ENCODE data around the gene PGF.

Gene PGF

DNA sequence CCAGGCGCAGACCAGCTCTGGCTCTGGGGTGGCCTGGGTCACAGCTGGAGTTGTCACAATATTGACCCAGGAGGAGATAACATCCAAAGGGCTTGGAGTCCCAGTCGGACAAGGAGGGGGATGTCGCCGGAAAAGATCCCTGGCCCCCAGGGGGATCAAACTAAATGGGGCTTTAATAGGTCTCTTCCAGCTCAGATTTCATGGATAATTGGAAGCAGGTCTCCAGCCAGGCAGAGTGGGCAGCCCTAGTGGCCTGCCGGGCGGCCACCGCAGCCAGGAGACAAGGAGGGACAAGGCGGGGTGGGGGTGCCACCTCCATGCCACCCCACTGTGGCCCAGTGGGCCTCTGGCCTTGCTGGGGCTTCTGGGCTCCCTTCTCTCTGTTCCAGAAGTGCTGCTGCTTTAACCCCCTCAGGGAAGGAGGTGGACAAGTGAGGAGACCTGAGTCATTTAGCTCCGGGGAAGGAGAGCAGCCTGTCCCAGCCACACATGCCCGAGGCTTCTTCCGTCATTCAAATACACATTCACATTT is 23.1 kb upstream of the PGF start:
- DNase-seq: no peak

DNA sequence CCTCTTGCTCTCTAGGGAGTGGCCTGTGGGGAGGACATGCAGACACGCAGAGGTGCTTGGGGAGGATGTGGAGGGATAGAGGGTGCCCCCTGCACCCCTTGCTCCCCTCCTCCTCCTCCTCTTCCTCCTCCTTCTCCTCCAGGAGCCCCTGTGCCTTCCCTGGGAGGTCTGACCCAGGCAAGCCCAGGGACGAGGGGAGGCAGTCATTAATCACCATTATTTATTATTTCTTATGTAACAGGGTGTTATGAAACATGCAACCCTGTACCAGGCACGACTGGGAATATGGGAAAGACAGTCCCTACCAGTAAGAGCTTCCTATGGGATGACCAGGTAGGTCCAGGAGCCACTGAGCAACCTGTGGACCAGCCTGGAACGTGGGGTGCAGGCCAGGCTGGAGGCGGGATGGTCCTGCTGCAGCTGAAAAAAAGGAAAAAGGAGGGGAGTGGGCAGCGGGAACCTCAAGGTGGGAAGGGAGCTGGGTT is 22.5 kb upstream of the PGF start:
- no peak for DNase-seq

DNA sequence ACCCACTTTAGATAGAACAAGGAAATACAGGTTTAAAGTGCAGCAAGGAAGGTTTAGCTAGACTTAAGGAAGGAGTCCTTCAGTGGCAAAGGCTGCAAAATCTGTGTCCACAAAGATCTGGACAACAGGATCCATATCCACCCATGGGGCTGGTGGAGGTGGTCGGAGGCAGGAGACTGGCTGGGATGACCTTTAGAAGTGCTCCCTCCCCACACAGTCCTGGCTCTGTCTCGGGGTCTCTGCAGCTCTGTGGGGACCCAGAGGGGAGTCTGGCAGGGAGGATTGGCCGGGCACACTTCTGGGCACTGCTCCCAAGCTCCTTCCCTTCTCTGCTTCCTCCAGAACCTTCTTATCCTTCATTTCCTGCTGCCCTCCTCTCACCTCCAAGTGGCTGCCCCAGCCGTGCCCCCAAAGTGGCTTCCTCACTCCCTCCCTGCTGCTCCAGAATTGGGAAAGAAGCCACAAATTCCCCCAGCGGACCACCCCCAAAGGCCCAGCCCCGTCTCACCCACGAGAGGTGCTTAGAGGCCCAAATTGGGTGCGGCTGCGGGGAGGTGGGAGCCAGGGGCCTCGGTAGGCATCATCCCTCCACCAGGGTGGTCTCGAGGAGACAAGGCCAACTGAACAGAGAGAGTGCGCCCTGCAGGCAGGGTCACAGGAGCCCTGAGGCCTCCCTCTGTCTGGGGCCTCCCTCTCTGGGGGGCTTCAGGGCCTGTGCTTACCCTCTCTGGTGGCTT is 21.9 kb upstream of the PGF start:
- DNase-seq: no peak

DNA sequence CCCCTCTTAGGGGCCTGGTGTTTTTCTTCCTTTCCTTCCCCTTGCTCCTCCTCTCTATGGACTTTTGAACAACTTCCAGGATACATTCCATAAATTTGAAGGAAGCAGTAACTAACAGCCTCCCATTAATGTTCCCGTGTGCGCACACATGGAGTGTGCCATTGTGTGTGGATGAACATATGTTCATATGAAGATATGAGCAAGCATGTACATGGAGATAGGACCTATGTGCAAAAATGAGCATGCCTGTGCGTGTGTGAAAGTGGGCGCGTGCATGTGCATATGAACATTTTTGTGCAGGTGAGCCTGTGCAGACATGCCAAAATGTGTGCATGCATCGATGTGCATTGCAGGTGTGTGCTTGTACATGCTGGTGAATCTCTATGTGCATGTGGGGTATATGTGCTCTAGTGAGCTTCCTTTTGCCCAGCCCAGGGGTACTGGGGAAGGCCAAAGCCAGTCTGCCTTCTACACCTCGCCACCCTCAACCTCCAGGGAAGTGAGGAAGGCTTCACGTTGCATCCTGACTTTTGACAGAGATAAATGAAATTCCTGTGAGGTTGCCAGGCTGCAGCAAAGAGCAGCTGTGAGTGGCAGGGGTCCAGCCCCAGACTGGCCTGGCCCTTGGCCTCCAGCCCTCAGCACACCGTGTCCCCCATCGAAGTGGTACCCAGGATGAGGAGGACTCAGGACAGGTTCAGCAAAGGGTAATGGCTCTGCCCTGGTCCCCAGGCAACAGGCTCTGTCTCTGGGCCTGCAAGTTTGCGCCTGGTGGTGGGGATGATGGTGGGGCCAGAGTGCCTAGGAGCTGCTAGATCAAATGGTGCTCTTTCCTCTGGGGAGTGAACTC is 21.1 kb upstream of the PGF start:
- no peak for DNase-seq

DNA sequence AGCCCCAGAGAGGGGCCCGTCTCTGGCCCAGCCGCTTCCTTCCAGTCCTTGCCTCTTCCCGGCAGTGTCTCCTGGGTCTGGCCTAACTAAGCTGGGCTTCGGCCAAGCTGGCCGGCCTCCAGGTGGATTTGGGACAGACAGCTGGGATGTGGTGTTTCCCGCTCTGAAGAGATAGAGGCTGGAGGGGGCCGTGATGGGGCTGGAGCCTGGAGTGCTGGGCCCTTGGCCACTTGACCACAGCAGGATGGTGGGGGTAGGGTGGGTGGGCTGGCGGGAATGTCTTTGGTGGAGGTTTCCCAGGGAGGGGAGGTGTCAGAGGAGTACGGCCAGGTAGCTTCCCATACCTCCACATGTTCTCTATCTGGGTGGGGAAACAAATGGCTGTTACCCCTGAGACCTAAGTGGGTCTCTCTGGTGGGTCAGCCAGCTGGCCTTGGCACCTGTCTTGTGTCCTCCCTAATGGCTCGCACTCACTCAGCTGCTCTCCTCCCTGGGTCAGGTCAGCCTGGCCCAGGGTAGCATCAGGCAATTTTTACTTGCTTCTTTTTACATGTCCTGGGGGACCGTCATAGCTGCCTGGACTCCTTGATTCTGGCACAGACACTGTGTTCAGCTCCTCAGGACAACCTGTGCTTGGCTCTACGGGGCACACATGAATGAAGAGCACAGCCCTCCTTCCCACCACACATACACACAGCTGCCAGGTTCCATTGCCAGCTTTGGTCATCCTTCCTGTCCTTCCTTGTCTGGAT is 19.8 kb upstream of the PGF start:
- no peak for DNase-seq

DNA sequence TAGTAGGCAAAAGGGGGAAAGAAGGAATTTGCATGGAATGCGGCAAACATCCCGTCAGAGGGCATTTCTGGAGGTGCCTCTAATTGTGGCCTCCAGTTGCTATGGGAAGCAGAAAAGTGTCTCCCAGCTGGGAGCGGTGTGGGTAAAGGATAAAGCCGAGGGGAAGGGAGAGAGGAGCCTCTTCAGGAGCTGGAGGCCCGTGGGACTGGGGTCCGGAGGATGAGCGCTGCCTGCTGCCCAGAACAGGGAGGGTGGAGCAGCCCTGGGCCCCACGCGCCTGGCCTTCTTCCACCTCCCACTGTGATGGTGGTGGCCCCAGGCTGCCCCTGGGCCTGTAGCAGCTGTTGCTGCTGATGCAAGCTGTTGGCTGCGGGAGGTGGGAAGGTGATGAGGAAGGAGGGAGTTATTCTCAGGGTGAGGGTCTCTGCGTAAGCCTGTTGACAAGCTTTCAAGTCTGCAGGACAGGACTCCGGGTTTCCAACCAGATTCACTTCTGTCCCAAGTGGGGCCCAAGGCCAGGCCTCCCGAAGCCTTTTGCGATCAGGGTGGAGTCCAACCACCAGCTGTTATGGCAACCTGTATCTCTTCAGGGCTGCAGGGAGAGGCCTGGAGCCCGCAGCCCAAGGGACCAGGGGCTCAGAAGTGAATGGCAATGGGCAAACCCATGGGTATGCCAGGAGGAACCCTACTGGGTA is 19.1 kb upstream of the PGF start:
- no peak for DNase-seq

DNA sequence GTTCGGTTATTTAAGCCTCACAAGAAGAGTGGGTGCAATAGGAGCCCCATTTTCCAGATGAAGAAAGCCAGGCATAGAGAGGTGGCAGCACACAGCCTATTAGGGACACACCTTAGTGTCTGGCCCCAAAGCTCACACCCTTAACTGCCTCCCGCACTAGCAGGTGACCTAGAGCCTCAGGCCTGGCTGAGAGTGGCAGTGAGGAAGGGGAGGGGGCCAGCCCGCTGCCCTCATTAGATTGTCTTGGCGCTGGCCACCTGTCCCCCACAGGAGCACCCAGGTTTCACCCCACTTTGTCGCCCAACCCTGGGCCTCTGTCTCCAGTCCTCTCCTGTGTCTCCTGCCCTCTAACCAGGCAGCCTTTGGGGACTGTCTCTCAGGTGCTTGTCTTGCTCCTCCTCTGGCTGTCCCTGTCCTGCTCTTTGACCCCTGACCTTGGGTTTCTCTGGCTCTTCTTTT is 18.5 kb upstream of the PGF start:
- DNase-seq: no peak

DNA sequence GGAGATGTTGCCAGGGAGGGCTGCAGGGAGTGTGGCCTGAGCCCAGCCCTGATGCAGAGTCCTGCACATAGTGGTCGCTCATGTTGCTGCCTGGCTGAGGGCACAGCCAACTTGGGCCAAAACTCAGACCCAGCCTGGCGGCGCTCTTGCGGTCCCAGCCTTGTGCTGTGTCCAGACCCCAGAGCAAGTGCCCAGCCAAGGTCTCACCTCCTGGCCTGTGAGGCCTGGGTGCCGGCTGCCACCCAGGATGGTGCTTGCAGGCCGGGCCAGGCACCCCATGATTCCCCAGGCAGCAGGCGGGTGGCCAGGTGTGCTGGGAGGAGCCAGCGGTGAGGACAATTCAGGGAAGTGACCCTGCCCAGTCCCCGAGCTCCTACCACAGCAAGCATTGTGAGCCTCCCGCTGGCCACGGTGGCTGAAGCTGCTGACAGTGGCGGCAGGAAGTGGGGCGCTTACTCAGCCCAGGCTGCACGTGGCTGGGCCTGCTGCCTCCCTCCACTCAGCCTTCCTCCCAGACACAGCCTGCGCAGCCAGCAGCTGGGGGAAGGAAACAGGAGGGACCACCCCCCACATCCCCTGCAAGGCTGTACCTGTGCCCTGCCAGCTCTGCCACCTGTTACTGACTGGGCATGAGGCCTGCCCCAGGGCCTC is 17.7 kb upstream of the PGF start:
- DNase-seq: peak; percentile 77 to 90 (median 86)

DNA sequence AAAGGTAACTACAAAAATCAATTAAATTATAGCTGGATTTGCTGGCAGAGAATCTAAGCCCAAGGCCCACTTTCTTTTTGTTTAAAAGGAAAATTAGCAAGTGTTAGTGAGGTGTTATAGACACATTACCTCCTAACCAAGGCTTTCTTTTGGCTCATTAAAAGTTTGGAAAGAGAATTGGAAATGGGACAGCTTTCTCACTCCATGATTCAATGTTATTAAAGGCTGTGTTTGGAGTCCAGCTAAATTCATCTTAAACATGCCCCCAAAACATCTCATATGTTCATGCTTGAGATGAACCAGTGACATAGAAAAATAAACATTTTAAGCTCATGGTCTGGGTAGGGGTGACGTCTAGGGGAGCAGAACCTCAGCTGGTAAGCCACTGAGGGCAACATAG is 13.4 kb upstream of the PGF start:
- DNase-seq: no peak

DNA sequence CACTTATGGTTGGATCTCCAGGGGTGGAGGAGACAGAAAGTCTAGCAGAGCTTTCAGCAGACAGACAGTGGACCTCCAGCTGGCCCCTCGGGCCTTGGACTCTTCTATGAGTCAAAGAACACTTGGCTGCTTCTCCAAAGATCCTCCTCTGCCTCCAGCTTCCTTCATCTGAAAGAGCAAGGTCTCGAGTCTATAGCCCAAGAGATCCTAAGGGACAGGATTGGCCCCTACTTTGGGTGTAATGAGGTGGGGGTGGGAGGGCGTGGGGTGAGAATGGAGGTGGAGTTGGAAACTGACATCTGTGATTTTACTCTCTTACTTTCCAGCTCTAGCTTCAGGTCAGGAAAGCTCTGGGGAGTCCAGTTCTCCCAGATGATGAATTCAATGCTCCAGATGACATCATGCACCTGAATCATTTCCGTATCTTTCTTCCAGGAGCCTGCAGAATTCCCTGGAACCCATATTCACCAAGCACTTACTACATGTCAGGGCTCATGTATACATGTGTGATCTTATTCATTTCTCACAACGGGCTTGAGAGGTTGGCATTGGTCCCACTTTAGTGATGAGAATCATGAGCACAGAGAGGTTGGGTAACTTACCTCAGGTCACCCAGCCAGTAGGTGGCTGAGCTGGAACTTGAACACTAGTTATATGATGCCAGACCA is 10.2 kb upstream of the PGF start:
- DNase-seq: no peak

DNA sequence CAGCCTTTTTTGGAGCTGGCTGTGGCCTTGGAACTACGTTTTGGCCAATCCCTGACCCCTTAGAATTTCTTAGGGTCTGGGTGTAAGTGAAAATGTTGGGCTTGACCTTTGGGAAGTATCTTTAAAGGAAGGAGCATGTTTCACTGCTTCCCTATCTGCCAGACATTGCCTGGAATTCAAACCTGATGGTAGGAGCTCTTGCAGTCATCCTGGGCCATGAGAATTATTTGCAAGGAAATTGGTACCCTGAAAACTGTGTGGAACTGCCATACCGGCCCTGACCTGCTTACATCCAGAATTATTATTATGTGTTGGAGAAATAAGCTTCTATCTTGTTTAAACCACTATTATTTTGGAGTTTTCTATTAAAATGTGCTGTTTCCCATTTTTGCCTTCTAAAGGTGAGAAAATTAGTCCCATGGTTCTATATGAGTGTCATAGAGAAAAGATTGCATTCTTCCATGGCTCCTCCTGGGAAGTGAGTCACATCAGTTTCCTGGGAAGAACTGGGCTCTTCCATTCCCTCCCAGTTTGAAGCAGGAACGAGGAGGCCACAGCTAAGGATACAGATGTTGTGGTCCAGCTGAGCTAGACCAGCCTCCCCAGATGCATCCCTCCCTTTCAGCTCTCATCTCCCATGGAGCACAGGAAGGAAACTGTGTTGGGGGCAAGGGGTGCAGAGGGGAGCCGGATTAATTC is 9.5 kb upstream of the PGF start:
- DNase-seq: no peak

DNA sequence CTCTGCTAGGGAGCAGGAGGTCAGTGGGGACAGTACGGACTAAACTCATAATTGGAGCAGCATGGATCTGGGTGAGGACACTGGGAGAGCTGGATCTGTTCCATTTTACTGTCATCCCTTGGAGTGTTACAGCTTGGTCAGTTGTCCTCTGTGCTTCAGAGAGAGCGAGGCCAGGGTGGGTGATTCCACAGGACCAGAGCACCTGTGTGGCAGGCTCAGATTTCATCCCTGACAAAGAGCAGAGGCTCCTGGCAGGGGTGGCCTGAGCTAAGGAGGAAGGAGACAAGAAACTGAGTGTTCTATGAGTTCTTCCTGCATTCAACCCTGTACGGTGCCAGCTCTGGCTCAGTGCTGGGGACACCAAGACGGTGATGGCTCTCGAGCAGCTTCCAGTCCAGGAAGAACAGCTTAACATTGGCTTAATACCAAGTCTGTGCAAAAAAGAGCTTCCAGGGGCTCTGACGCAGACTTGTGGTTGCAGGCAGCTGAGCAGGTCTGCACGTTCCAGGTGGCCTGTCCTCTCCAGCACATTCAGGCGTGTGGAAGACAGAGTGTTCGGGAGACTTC is 8.4 kb upstream of the PGF start:
- DNase-seq: no peak

DNA sequence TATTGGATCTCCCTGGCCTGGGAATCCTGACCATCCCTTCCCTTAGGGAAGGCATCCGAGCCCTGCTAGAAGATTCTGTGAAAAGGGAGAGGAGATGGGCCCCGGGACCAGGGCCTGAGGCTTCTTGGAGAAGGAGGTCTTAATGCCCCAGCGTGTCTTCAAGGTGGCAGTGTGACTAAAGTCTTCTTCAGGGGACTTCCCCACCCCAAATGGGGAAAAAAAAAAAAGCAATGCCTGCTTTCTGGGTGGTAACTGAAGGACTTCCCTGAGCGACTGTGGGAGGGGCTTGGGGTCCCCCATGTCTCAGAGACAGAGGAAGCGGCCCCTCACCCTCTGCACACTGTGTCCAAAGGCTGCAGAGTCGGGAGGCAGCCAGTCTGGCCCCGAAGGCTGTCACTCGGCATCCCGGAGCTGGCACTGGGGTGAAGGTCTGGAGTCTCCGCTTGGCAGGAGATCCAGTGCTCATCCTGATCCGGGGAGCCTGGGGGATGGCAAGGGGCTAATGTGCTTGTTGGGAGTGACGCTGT is 7.8 kb upstream of the PGF start:
- DNase-seq: peak in 1 of 4 experiments; percentile 19

DNA sequence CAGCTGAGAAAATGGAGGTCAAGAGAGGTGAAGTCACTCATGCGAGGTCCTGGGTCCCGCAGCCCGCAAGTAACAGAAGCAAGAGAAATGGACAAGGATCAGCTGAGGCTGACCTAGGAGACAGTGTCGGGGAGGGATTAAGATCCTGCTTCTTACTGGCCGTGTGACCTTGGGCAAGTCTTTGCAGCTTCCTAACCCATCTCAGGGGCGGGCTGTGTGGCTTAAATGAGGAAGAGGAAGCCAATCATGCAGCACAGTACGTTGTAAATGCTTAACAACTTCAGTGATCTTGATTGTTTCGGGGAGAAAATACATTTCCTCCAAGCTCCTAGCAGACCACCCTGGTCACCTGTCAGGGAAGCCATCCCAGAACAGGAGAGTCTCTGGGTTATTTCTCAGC is 7.1 kb upstream of the PGF start:
- peak; percentile 82 to 90 (median 88) for DNase-seq

DNA sequence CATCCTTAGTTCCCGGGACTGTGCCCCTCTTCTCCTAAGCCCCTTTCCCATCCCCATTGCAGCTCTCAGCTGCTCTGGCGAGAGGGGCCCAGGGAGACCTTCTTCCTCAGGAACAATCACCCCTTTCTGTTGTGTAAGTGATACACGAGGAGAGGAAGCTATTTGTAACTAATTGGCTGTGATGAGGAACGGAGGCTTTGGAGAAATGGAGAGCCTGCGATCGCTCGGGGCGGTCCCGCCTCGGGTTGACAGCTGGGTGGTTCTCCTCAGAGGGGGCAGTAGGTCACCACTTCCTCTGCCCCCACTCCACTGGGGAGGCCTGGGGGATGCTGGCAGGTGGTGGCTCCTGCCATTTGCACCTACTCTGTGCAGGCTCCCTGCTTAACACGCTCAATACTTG is 6.6 kb upstream of the PGF start:
- DNase-seq: peak; percentile 31 to 66 (median 57)

DNA sequence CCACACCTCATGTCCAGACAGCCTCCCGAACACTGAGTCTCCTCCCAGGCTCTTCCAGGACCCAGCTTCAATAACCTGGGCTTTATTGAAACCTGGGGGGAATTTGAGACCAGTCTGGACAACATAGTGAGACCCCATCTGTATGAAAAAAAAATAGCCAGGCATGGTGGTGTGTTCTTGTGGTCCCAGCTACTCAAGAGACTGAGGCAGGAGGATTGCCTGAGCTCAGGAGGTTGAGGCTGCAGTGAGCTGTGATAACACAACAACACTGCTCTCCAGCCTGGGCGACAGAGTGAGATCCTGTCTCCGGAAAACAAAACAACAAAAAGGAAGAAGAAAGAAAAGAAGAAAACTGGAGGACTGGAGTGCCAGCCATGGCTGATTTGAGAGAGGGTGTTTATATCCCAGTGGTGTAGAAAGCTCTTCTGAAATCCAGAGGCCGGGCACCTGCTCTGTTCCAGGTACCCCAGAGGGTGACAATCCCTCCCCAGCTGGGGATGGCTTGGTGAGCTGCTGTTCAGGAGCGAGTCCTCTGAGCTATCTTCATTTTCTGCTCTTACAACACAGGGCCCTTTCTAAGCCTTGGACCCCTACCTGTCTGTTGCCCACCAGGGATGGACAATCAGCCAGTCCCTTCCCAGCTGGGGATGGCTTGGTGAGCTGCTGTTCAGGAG is 6.0 kb upstream of the PGF start:
- no peak for DNase-seq

DNA sequence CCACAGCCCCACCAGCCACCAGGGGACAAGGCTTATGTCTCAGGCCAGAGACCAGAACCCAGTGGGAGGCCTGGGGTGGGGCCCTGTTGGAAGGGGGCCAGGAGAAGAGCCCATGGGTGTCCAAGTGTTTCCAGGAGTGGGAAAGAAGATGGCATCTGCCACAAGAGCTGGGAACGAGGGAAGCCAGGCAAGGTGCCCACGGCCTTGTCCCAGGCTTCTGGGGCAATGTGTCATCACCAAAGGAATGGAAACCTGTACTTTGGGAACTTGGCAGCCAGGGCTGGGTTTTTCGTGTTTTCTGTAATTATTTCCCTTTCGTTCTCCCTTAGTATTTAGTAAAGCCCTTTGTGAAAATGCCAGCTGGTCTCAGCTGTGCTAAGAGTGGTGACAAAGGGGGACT is 5.3 kb upstream of the PGF start:
- DNase-seq: no peak

DNA sequence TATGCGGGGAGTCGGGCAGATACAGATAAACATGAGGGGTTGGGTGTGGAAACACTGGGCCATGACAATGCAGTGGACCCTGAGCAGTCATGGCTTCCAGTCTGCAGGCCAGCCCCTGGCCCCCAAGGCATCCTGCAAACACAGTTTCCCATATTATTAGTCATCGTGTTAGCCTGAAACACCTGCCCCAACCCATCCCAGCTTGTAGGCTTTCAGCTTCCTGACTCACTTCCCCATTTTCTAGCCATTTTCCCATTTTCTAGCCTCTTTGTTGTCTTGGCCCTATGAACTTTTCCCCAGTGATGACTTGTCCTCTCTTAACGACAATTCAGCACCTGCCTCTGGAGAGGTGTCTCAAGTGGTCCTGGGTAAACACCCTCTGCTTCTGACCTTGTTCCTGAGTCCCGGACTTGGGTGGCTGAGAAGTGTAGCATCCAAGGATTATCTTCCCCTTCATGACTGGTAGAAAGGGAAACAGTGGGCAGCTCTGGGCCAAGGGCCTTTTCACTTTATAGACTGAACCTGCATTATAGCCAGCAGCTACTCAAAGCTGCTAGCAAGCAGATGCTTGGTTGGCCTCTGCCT is 4.3 kb upstream of the PGF start:
- DNase-seq: peak in 2 of 4 experiments; percentile 23 to 31

All from suppressor macrophage (primary cell).